Esophagus muscularis mucosa (tissue), 4 donors: Measurements from ENCODE around the gene OTOG. TPM values are rescaled to one million over a fixed set of nuclear protein-coding genes. Genes with fewer than 3 reads are reported as not detected.

Source experiments
- DNase-seq: peaks from one replicate; pipeline ENCODE4 v3.0.0-alpha.2; 2017; ENCODE audit errors: extremely low spot score
- H3K27ac ChIP-seq, 4 donors: fragments of 200-600 bp; sonication (generic); replicated peaks in 1 of 4; 1 replicate in 3 of 4; 2 replicates in 1 of 4; pipeline ENCODE4 v1.5.1; 2016 to 2019; ENCODE audit warnings: mild to moderate bottlenecking in 1 of 4
- H3K27me3 ChIP-seq, 4 donors: fragments of 200-600 bp; sonication (generic); one replicate each; pipeline versions ENCODE4 v1.5.1 to v1.6.0; 2016 to 2019
- H3K36me3 ChIP-seq, 4 donors: fragments of 200-600 bp; sonication (generic); one replicate each; pipeline ENCODE4 v1.5.1; 2016 to 2019
- H3K4me1 ChIP-seq, 4 donors: fragments of 200-600 bp; sonication (generic); one replicate each; pipeline ENCODE4 v1.5.1; 2016 to 2019
- H3K4me3 ChIP-seq, 4 donors: fragments of 200-600 bp; sonication (generic); 1 replicate in 2 of 4; 2 replicates in 2 of 4; pipeline ENCODE4 v1.5.1; 2016 to 2019; ENCODE audit warnings: mild to moderate bottlenecking in 4 of 4, moderate library complexity in 1 of 4
- H3K9me3 ChIP-seq, 4 donors: fragments of 200-600 bp; sonication (generic); 1 replicate in 3 of 4; 2 replicates in 1 of 4; pipeline ENCODE4 v1.5.1; 2016 to 2019
- EP300 ChIP-seq: sonication (generic); formaldehyde crosslinking; IDR thresholded peaks from one replicate; pipeline ENCODE4 v1.6.1; 2017; ENCODE audit warnings: antibody characterized with exemption
- POLR2A ChIP-seq: fragments of 450-650 bp; IDR thresholded peaks from one replicate; pipeline ENCODE4 v1.6.1; 2017; ENCODE audit warnings: antibody characterized with exemption, moderate library complexity, mild to moderate bottlenecking, low read depth
- POLR2AphosphoS5 ChIP-seq, 2 donors: sonication (generic); formaldehyde crosslinking; IDR thresholded peaks; one replicate each; pipeline ENCODE4 v1.6.1; 2017; ENCODE audit warnings: antibody characterized with exemption in 2 of 2
- WGBS: methylation state at CpG from one replicate; pipeline ENCODE4 v1.1.5; 2018; 5-methylcytosine and 5-hydroxymethylcytosine counted together
- intact Hi-C: fragments of 100-400 bp; cut with DNase I; formaldehyde crosslinking; loops from one replicate; pipeline ENCODE4 v1.15.1; 2023
- total RNA-seq, 4 donors: library from RNA; depleted of rRNA; stranded (reverse); fragments of >200 nt; gene quantifications; one replicate each; pipeline versions ENCODE4 v1.1.0 to v1.2.1, GENCODE V29; 2016
- TF ChIP-seq, protein P1 (sequence below), 3 experiments: fragments of 200-600 bp in 2 of 3; fragments of 450-650 bp in 1 of 3; sonication (generic) in 2 of 3; IDR thresholded peaks; one replicate each; pipeline ENCODE4 v1.5.1; 2017 to 2019; ENCODE audit warnings: antibody characterized with exemption in 3 of 3, mild to moderate bottlenecking in 2 of 3, moderate library complexity in 1 of 3

Gene OTOG
- total RNA-seq, 4 donors from 2014 or later, result not detected

GRCh38 chr11:17522655-17523054, 24.4 kb upstream of the OTOG start:
- H3K36me3 ChIP-seq, result no peaks in the 10 kb centered on the region
- no peak for TF ChIP-seq POLR2AphosphoS5 (IDR thresholded peaks at IDR 0.05)
- no peak for TF ChIP-seq POLR2A
- DNase-seq, result no peak
- H3K27ac ChIP-seq, result no peak overlapping the region
- no peak overlapping the region for H3K4me3 ChIP-seq
- H3K27me3 ChIP-seq, result peaks cover 0 to 4% (median 0%) of the 10 kb centered on the region in 4 donors
- no peaks in the 10 kb centered on the region for H3K4me1 ChIP-seq
- H3K9me3 ChIP-seq, result no peaks in the 10 kb centered on the region
- 95% methylated on average over 12 of the region's 17 CpGs for WGBS
- intact Hi-C loops, result no loop called here

GRCh38 chr11:17524221-17524620, 22.8 kb upstream of the OTOG start:
- Histone ChIP-seq H3K4me3 (no peak overlapping the region), H3K36me3 (no peaks in the 10 kb centered on the region), H3K9me3 (no peaks in the 10 kb centered on the region), H3K4me1 (no peaks in the 10 kb centered on the region), H3K27ac (no peak overlapping the region), H3K27me3 (no peaks in the 10 kb centered on the region)
- no peak for DNase-seq
- no peak for TF ChIP-seq POLR2A
- TF ChIP-seq POLR2AphosphoS5 (IDR thresholded peaks at IDR 0.05), result no peak
- TF ChIP-seq, protein P1, sequence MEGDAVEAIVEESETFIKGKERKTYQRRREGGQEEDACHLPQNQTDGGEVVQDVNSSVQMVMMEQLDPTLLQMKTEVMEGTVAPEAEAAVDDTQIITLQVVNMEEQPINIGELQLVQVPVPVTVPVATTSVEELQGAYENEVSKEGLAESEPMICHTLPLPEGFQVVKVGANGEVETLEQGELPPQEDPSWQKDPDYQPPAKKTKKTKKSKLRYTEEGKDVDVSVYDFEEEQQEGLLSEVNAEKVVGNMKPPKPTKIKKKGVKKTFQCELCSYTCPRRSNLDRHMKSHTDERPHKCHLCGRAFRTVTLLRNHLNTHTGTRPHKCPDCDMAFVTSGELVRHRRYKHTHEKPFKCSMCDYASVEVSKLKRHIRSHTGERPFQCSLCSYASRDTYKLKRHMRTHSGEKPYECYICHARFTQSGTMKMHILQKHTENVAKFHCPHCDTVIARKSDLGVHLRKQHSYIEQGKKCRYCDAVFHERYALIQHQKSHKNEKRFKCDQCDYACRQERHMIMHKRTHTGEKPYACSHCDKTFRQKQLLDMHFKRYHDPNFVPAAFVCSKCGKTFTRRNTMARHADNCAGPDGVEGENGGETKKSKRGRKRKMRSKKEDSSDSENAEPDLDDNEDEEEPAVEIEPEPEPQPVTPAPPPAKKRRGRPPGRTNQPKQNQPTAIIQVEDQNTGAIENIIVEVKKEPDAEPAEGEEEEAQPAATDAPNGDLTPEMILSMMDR (IDR thresholded peaks at IDR 0.05), result no peak
- no peak for TF ChIP-seq EP300
- intact Hi-C loops, result no loop called here
- 97% methylated on average over 8 of the region's 9 CpGs for WGBS

DNA sequence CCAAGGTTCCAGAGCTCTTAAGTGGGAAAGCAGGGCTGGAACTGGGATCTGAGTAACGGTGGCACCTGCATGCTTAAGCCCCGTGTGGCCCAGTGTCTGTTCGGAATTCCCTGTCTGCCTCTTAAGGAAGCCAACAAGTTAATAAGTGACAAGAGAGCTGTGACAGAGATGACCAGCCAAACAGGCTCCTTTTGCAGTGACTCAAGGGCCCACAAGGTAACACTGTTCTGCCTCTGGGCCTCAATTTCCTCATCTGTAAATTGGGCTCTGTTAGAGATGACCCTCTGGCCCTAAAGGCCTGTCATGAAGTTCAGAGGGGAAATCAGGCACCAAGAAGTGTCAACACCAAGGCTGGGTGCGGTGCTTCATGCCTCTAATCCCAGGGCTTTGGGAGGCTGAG, 21.5 kb upstream of the OTOG start:
- H3K4me1 ChIP-seq, result no peaks in the 10 kb centered on the region
- intact Hi-C loops, result no loop called here
- no peak for TF ChIP-seq POLR2A
- TF ChIP-seq EP300, result no peak
- TF ChIP-seq POLR2AphosphoS5 (IDR thresholded peaks at IDR 0.05), result no peak
- TF ChIP-seq, protein P1 (IDR thresholded peaks at IDR 0.05), result no peak
- WGBS, result 90% methylated on average over 4 of the region's 4 CpGs
- no peaks in the 10 kb centered on the region for H3K36me3 ChIP-seq
- DNase-seq, result no peak
- H3K4me3 ChIP-seq, result no peak overlapping the region
- H3K9me3 ChIP-seq, result no peaks in the 10 kb centered on the region
- no peak overlapping the region for H3K27ac ChIP-seq
- H3K27me3 ChIP-seq, result no peaks in the 10 kb centered on the region

GRCh38 chr11:17526326-17526725, 20.7 kb upstream of the OTOG start:
- 91% methylated on average over 7 of the region's 13 CpGs for WGBS
- H3K27me3 ChIP-seq, result peaks cover 0 to 7% (median 0%) of the 10 kb centered on the region in 4 donors
- TF ChIP-seq POLR2AphosphoS5 (IDR thresholded peaks at IDR 0.05), result no peak
- no peak for TF ChIP-seq EP300
- H3K4me3 ChIP-seq, result no peak overlapping the region
- intact Hi-C loops, result no loop called here
- H3K4me1 ChIP-seq, result no peaks in the 10 kb centered on the region
- DNase-seq, result no peak
- H3K9me3 ChIP-seq, result no peaks in the 10 kb centered on the region
- H3K27ac ChIP-seq, result no peak overlapping the region
- no peaks in the 10 kb centered on the region for H3K36me3 ChIP-seq

DNA sequence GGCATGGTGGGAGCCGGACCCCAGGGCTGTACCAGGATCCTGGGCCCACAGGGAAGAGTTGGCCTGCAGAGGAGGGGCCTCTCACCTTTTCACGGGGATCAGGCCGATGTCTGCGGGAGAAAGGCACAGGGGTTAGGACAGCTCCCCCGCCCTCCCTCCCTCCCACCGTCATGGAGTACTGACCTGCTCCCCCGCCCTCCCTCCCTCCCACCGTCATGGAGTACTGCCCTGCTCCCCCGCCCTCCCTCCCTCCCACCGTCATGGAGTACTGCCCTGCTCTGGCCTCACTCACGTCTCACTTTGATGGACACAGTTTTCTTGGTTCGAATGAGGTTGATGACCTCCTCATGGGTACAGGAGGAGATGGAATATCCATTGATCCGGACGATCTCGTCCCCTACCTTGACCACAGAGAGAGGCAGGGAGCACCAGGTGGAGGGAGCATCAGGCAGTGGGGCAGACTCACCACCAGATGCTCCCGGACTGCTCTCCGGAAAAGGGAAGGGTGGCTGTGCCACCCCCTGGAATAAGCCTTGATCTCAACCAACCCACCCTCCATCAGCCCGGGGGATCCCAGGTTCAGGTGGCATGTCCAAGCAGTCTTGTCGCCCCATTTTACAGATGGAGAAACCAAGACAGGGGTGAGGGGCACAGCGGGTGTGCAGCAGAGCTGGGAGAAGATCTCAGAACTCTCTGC, 20.0 kb upstream of the OTOG start:
- no peaks in the 10 kb centered on the region for H3K9me3 ChIP-seq
- intact Hi-C loops, result no loop called here
- no peak overlapping the region for H3K4me3 ChIP-seq
- no peak overlapping the region for H3K27ac ChIP-seq
- H3K36me3 ChIP-seq, result no peaks in the 10 kb centered on the region
- DNase-seq, result no peak
- WGBS, result 80% methylated on average over 12 of the region's 20 CpGs
- no peaks in the 10 kb centered on the region for H3K4me1 ChIP-seq
- TF ChIP-seq POLR2AphosphoS5 (IDR thresholded peaks at IDR 0.05), result no peak
- TF ChIP-seq, protein P1 (IDR thresholded peaks at IDR 0.05), result no peak
- H3K27me3 ChIP-seq, result peaks cover 0 to 7% (median 0%) of the 10 kb centered on the region in 4 donors

DNA sequence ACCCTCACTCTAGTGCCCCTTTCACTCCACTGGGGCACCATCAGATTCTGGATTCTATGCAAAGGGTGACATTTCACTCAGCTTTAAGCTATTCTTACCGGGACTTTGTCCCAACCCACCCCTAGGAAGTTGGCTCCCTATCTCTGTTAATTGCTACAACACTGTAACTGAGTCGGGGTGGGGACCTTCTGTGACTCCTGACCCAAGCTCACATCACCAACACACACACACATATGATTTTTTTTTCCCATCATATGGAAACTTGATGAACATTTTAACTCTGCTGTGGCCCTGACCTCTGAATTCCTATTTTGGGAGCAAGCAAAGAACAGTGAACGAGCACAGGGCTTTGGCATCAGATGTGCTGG, 19.4 kb upstream of the OTOG start:
- 77% methylated on average over 3 of the region's 3 CpGs for WGBS
- Histone ChIP-seq H3K36me3 (no peaks in the 10 kb centered on the region), H3K27me3 (peaks cover 0 to 7% (median 0%) of the 10 kb centered on the region in 4 donors), H3K4me3 (no peak overlapping the region), H3K27ac (no peak overlapping the region), H3K9me3 (no peaks in the 10 kb centered on the region), H3K4me1 (no peaks in the 10 kb centered on the region)
- TF ChIP-seq POLR2A (no peak), POLR2AphosphoS5 (IDR thresholded peaks at IDR 0.05) (no peak), EP300 (no peak)
- TF ChIP-seq, protein P1 (IDR thresholded peaks at IDR 0.05), result no peak
- intact Hi-C loops, result no loop called here
- no peak for DNase-seq
